Activated CD4-positive, alpha-beta memory T cell treated with anti-CD3 and anti-CD28 coated beads for 36 hours (primary cell): Measurements from ENCODE around the gene BATF2. TPM values are rescaled to one million over a fixed set of nuclear protein-coding genes. Genes with fewer than 3 reads are reported as not detected.
"Not testable (repeated sequence)": the region's sequence is repeated elsewhere in the genome, so short reads cannot be mapped to it uniquely, and the experiment has no call there.

Experiments
- CTCF ChIA-PET: fragments of 350-600 bp; sonication (Branson Sonifier 250); formaldehyde crosslinking; loops from one replicate; lab custom pipeline; 2021; ENCODE audit warnings: antibody characterized with exemption, inconsistent platforms; lab: Charles Lee
- POLR2A ChIA-PET: fragments of 350-600 bp; sonication (Branson Sonifier 250); formaldehyde crosslinking; loops from one replicate; lab custom pipeline; 2021; ENCODE audit warnings: antibody characterized with exemption; lab: Charles Lee
- DNase-seq: peaks from one replicate; pipeline ENCODE4 v3.0.0-alpha.2; 2020
- H3K27ac Mint-ChIP-seq: one replicate; pipeline ENCODE4 v1.8.0; 2021; ENCODE audit warnings: mixed read lengths
- H3K27me3 Mint-ChIP-seq: one replicate; pipeline ENCODE4 v1.8.0; 2021; ENCODE audit warnings: mixed read lengths
- H3K36me3 Mint-ChIP-seq: one replicate; pipeline ENCODE4 v1.8.0; 2021; ENCODE audit warnings: mixed read lengths
- H3K4me1 Mint-ChIP-seq: one replicate; pipeline ENCODE4 v1.8.0; 2021; ENCODE audit warnings: low read depth, mixed read lengths
- H3K4me3 Mint-ChIP-seq: one replicate; pipeline ENCODE4 v1.8.0; 2021; ENCODE audit warnings: mild to moderate bottlenecking, mixed read lengths
- H3K9me3 Mint-ChIP-seq: one replicate; pipeline ENCODE4 v1.8.0; 2021; ENCODE audit warnings: mixed read lengths
- intact Hi-C: fragments of 100-400 bp; cut with micrococcal nuclease; formaldehyde crosslinking; loops from one replicate; pipeline ENCODE4 v1.15.1; 2023
- total RNA-seq, 2 experiments: library from RNA; stranded (reverse); gene quantifications; one replicate each; pipeline ENCODE4 v1.2.3, GENCODE V29; 2021

BATF2 gene
- total RNA-seq, 2 experiments from 2014 or later = 0.22 TPM; not detected in 1

DNA sequence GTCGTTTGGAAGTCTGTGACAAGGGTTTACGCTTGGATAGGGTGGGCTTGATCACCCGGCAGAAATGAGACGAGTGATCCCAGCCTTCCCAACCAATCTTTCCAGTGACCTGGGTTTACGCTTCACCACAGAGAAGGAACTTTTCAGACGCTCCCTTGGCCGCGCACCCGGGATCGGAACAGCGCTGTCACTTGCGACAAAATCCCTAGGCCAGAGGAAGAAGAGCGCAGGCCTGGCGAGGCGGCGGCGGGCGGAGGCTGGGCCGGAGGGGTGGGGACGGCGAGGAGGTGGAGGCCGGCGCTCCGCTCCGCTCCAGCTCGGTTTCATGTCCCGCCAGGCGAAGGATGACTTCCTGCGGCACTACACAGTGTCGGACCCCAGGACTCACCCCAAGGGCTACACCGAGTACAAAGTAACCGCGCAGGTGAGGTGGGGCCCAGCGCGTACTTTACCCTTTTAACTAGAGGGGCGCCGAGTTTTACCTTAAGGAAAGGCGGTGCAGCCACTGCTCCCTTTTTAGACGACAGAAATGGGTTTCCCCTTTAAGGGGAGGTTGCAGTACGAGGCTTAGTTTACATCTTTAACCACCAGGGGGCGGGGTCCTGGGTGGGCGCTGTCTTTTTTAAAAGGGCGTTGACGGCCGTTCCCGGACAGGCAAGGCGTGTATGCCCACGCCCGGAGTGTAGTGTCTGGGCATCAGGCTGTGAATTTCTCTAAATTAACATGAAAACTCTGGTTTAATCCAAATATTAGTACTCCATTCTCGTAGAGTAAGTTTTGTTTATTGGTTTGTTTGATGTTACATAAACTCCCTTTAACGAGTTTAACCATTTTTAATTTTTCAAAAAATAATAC lies 30.7 kb upstream of the BATF2 start, which contains the start of gene SNX15:
Gene SNX15, plus strand, starts transcription at position 227 of the 855 bp plus-strand sequence. Its CDS starts 99 bp downstream, at position 326.
- CTCF ChIA-PET = interaction anchor here (0.7 to 6.9 kb wide), 7 partner anchors 13 to 710 kb away, joined by 3 to 59 read pairs (median 3); partner anchors contain the start of genes ARL2, SAC3D1 and ZNHIT2

DNA sequence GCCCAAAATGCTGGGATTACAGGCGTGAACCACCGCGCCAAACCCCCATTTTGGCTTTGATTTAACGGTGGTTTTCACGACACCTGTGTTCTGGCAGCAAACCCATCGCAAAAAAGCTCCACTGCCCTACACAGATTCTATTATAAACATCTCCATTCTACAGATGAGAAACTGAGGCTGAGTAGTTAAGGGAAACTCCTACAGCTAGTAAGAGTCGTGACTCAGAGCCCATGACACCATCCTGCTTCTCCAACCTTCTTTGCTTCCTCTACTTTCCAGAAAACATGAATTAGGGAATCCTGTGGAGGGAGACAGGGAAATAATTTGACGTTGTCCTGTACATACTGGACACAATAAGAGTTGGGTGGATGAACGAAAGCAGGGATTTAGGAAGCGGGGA lies 30.0 kb upstream of the BATF2 start:
- POLR2A ChIA-PET = interaction anchor here (1.2 to 1.7 kb wide), 2 partner anchors 12 to 73 kb away, joined by 3 to 7 read pairs; partner anchors contain the start of gene ARL2

More for the DNA sequence above, 30.7 kb upstream of the BATF2 start, which contains the start of gene SNX15:
- Mint-ChIP-seq H3K9me3 (no peaks in the 10 kb centered on the region), H3K4me3 (peak within 1 kb of the TSS; percentile 65), H3K4me1 (peaks cover 14% of the 10 kb centered on the region), H3K27ac (peak within 1 kb of the TSS; percentile 86), H3K27me3 (no peaks in the 10 kb centered on the region), H3K36me3 (no peaks in the 10 kb centered on the region)
- DNase-seq = peak; percentile 95
- POLR2A ChIA-PET = interaction anchor here (1.2 to 1.7 kb wide), 2 partner anchors 13 to 72 kb away, joined by 3 to 7 read pairs; partner anchors contain the start of gene ARL2
- intact Hi-C loops = loop anchor here (1.0 to 5.0 kb wide), 7 partner anchors 13 to 180 kb away; partner anchors contain the start of genes ATG2A, CDCA5, PPP2R5B and ZFPL1

DNA sequence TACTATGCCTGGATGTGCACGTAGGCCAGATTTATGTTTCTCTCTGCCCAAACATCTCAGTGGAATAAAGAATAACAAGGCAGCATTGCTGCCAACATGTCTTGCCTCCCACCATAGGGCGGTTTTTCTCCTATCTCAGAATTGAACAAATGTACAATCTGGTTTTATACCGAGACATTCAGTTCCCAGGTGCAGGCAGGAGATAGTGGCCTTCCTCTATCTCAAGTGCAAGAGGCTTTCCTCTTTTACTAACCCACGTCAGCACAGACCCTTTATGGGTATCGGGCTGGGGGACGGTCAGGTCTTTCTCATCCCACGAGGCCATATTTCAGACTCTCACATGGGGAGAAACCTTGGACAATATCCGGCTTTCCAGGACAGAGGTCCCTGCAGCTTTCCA lies 26.7 kb upstream of the BATF2 start:
- H3K36me3 Mint-ChIP-seq, DNase-seq, POLR2A ChIA-PET, H3K27me3 Mint-ChIP-seq, H3K9me3 Mint-ChIP-seq, intact Hi-C loops, H3K27ac Mint-ChIP-seq, H3K4me3 Mint-ChIP-seq: not testable (repeated sequence)
- CTCF ChIA-PET = interaction anchor here (6.9 kb wide), 1 partner anchor 10 kb away, joined by 59 read pairs; the partner anchor contains the start of gene ARL2
- peaks cover 14% of the 10 kb centered on the region for H3K4me1 Mint-ChIP-seq

More for the DNA sequence above, 30.0 kb upstream of the BATF2 start:
- Mint-ChIP-seq H3K27ac (peak overlapping the region; percentile 86), H3K36me3 (no peaks in the 10 kb centered on the region), H3K4me3 (peak overlapping the region; percentile 65), H3K4me1 (peaks cover 14% of the 10 kb centered on the region), H3K9me3 (no peaks in the 10 kb centered on the region), H3K27me3 (no peaks in the 10 kb centered on the region)
- CTCF ChIA-PET = interaction anchor here (0.7 to 6.9 kb wide), 6 partner anchors 9 to 711 kb away, joined by 3 to 59 read pairs (median 3); partner anchors contain the start of genes ARL2 and ZNHIT2
- DNase-seq = no peak
- intact Hi-C loops = loop anchor here (1.0 to 5.0 kb wide), 7 partner anchors 13 to 180 kb away; partner anchors contain the start of genes ATG2A, CDCA5, PPP2R5B and ZFPL1

DNA sequence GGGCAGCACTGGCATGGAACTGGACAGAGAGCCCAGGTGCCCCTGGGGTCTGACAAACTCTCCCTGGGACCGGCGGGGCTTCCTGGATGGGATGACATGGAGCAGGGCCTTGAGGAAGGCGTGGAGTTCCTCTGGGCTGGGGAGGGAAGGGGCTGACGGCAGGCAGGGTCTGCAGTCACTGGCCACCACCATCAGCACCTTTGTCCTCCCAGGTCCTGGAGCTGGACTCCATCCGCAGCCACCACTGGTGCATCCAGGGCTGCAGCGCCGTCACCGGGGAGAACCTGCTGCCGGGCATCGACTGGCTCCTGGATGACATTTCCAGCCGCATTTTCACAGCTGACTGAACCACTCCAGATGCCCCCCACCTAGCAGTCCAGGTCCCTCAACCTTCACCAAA lies 24.7 kb upstream of the BATF2 start:
- CTCF ChIA-PET = no interaction called here
- Mint-ChIP-seq H3K36me3 (peaks cover 8% of the 10 kb centered on the region), H3K4me3 (no peak overlapping the region), H3K27me3 (no peaks in the 10 kb centered on the region), H3K4me1 (peaks cover 5% of the 10 kb centered on the region), H3K27ac (no peak overlapping the region), H3K9me3 (no peaks in the 10 kb centered on the region)
- POLR2A ChIA-PET = no interaction called here
- DNase-seq = no peak
- intact Hi-C loops = no loop called here

DNA sequence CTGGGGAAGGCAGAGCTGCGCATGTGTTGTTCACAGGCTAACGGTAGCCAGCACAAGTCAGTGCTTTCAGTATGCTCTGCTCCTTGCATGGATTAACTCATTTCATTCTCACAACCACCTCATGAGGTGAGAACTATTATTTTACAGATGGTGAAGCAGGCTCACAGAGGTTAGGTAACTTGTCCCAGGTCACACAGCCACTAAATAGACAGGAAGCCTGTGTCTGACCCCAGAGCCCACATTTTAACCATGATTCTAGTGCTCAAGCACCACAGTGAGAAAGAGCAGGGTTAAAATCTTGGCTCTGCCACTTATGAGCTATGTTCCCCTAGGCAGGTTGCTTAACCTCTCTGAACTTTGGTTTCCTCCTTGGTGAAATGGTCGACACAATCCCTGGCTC lies 24.2 kb upstream of the BATF2 start:
- Mint-ChIP-seq H3K36me3 (peaks cover 11% of the 10 kb centered on the region), H3K9me3 (no peaks in the 10 kb centered on the region), H3K27me3 (no peaks in the 10 kb centered on the region), H3K4me1 (peaks cover 10% of the 10 kb centered on the region), H3K27ac (no peak overlapping the region), H3K4me3 (no peak overlapping the region)
- intact Hi-C loops = no loop called here
- no peak for DNase-seq
- ChIA-PET CTCF (no interaction called here), POLR2A (no interaction called here)

DNA sequence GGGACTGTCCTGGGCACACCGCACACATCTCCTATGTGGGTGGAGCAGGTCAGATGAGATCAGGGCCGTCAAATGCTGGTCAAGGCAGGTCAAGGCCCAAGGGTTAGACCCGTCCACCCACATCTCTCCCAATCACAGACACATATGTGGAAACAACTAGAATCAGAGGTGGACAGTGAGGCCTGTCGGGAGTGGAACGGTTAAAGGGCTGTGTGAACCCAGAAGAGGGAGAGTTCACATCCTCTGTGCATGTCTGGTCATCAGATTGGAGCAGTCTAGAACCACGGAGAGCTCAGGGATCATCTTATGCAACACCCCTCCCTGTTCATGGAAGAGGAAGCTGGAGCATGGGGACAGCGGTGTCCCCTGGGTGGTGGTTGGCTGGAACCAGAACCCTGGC lies 23.1 kb upstream of the BATF2 start:
- Mint-ChIP-seq H3K27me3 (no peaks in the 10 kb centered on the region), H3K4me3 (no peak overlapping the region), H3K27ac (no peak overlapping the region), H3K9me3 (no peaks in the 10 kb centered on the region), H3K36me3 (peaks cover 11% of the 10 kb centered on the region), H3K4me1 (peaks cover 17% of the 10 kb centered on the region)
- POLR2A ChIA-PET = no interaction called here
- CTCF ChIA-PET = no interaction called here
- intact Hi-C loops = no loop called here
- no peak for DNase-seq

DNA sequence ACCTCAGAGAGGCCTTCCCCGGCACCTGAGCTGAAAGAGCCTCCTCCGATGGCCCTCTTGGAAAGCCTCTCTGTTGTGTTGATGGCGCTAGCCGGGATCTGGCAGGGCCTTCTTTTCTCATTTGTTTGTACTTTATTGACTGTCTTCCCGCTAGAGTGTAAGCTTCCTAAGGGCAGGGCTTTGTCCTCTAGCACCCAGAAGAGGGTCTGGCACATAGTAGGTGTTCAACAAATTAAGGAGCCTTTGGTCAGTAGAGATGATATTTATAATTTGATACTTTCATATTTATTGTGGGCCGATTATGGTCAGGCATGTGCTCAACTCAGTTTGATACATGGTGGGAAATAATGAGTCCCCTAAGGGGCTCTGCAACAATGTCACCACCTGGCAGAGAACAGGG lies 21.2 kb upstream of the BATF2 start:
- POLR2A ChIA-PET = no interaction called here

DNA sequence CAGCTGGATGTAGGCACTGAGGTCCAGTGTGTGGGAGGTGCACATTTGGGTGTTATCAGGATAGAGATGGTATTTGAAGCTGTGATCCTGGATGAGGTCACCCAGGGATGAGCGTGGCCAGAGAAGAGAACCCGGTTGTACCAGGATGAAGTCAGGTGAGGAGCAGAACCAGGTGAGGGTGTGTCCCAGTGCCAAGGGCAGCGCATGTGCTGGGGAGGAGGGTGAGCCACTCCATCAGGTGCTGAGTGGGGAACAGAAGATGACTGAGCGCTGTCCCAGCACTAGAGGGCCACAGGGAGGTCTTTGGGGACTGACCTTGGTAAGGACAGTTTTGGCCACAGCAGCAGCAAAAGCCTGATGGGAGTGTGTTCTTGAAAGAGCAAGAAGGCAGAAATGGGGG lies 19.9 kb upstream of the BATF2 start:
- ChIA-PET POLR2A (no interaction called here), CTCF (no interaction called here)

More for the DNA sequence above, 21.2 kb upstream of the BATF2 start:
- DNase-seq = no peak
- Mint-ChIP-seq H3K4me1 (peaks cover 25% of the 10 kb centered on the region), H3K27ac (no peak overlapping the region), H3K27me3 (no peaks in the 10 kb centered on the region), H3K36me3 (peaks cover 11% of the 10 kb centered on the region), H3K9me3 (no peaks in the 10 kb centered on the region), H3K4me3 (no peak overlapping the region)
- CTCF ChIA-PET = interaction anchor here (0.5 to 1.4 kb wide), 2 partner anchors 9 to 41 kb away, joined by 3 to 4 read pairs; no protein-coding TSS in a partner anchor
- intact Hi-C loops = no loop called here

DNA sequence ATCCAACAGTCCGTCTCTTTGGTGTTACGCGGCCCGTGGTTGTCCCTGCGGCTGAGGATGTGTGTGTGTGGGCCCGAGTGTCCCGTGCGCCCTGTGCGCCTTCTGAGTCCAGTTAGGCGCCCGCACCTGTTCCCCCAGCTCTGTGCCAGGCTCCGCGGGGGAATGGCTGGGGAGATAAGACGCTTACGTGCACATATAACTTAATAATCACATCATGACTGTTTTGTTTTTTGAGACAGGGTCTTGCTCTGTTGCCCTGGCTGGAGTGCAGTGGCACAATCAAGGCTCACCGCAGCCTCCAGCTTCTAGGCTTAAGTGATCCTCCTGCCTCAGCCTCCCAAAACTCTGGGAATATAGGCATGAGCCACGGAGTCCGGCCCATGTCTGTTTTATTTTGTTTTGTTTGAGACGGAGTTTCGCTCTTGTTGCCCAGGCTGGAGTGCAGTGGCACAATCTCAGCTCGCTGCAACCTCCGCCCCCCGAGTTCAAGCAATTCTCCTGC lies 18.0 kb upstream of the BATF2 start:
- Mint-ChIP-seq H3K27me3 (no peaks in the 10 kb centered on the region), H3K4me3 (peak overlapping the region; percentile 78), H3K36me3 (peaks cover 11% of the 10 kb centered on the region), H3K27ac (peak overlapping the region; percentile 89), H3K4me1 (peaks cover 25% of the 10 kb centered on the region), H3K9me3 (no peaks in the 10 kb centered on the region)
- CTCF ChIA-PET = interaction anchor here (0.8 to 6.0 kb wide), 40 partner anchors 12 to 516 kb away, joined by 3 to 59 read pairs (median 4); partner anchors contain the start of genes BATF2, CDC42BPG, CDCA5 and EHD1
- intact Hi-C loops = loop anchor here (1.0 to 5.0 kb wide), 5 partner anchors 48 to 167 kb away; partner anchors contain the start of genes ATG2A, CDCA5, PPP2R5B and ZFPL1
- DNase-seq = no peak
- POLR2A ChIA-PET = interaction anchor here (1.0 to 3.2 kb wide), 12 partner anchors 8 to 204 kb away, joined by 3 to 13 read pairs (median 6); partner anchors contain the start of genes FAU, MEN1, MRPL49 and PPP2R5B

More for the DNA sequence above, 19.9 kb upstream of the BATF2 start:
- peaks cover 25% of the 10 kb centered on the region for H3K4me1 Mint-ChIP-seq
- no peaks in the 10 kb centered on the region for H3K27me3 Mint-ChIP-seq
- no peak for DNase-seq
- intact Hi-C loops = no loop called here
- no peak overlapping the region for H3K4me3 Mint-ChIP-seq
- H3K36me3 Mint-ChIP-seq = peaks cover 11% of the 10 kb centered on the region
- H3K27ac Mint-ChIP-seq = no peak overlapping the region
- no peaks in the 10 kb centered on the region for H3K9me3 Mint-ChIP-seq

DNA sequence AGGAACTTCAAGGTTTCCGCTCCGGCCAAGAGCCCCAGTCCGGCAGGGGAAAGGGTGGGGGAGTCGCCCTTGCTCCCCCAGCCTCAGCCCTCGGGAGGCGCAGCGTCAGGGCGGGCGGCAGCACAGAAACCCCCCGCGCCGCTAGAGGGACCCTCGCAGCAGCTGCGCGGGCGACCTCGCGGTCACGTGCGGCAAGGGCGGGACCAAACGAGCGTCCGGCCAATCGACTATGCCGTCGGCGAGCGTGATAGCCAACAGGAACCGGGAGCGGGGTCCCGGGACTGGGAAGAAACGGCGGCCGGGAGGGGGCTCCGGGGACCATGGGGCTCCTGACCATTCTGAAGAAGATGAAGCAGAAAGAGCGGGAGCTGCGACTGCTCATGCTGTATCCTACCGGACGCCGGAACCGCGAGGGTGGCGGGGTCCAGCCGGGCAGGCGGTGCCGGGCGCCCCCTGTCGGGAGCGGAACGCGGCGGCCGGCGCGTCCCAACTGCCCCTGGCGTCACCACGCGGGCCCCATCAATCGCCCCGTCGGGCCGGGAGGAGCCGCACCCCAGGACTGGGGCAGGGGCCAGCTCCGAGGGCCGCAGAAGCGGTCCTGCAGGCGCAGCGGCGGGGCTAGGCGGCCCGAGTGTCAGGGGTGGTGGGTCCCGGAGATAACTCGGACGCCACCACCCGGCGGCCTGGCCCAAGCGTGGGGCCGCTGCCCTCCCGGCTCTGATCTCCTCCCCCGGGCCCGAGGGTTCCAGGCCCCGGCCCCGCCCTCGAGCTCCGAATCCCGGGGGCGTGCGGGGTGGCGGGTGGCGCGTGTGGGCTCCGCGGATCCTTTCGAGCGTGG lies 17.3 kb upstream of the BATF2 start, which contains the start of gene ARL2:
Gene ARL2, plus strand, starts transcription at position 273 of the 838 bp plus-strand sequence. Its CDS starts 48 bp downstream, at position 321.
- no peaks in the 10 kb centered on the region for H3K9me3 Mint-ChIP-seq
- peak within 1 kb of the TSS; percentile 87 for H3K4me3 Mint-ChIP-seq
- ChIA-PET CTCF (interaction anchor here (0.6 to 6.0 kb wide), 44 partner anchors 11 to 517 kb away, joined by 3 to 59 read pairs (median 4); partner anchors contain the start of genes BATF2, CDC42BPG, CDCA5 and EHD1), POLR2A (interaction anchor here (1.0 to 3.2 kb wide), 13 partner anchors 8 to 203 kb away, joined by 3 to 13 read pairs (median 5); partner anchors contain the start of genes FAU, MAJIN, MEN1 and MRPL49)
- peaks cover 11% of the 10 kb centered on the region for H3K36me3 Mint-ChIP-seq
- H3K4me1 Mint-ChIP-seq = peaks cover 25% of the 10 kb centered on the region
- intact Hi-C loops = loop anchor here (1.0 to 5.0 kb wide), 8 partner anchors 13 to 167 kb away; partner anchors contain the start of genes ATG2A, CDCA5, PPP2R5B and SNX15
- peak within 1 kb of the TSS; percentile 98 for H3K27ac Mint-ChIP-seq
- no peaks in the 10 kb centered on the region for H3K27me3 Mint-ChIP-seq
- peak; percentile 89 for DNase-seq
